Measurements from ENCODE around the gene CRY2.
"Not testable (repeated sequence)": the region's sequence is repeated elsewhere in the genome, so short reads cannot be mapped to it uniquely, and the experiment has no call there.

CRY2 gene

GRCh38 chr11:45811571-45812290 is 35.5 kb upstream of the CRY2 start:
- DNase-seq (ENCODE audit: low spot score): no peak

GRCh38 chr11:45812581-45813548 is 34.4 kb upstream of the CRY2 start:
- DNase-seq (ENCODE audit: low spot score): no peak

- DNase-seq (ENCODE audit: low spot score): peak; percentile 63
These were observed 31.5 kb upstream of the CRY2 start for GRCh38 chr11:45815747-45816146.

GRCh38 chr11:45816614-45817013 is 30.7 kb upstream of the CRY2 start:
- peak; percentile 84 for DNase-seq (ENCODE audit: low spot score)

- no peak for DNase-seq (ENCODE audit: low spot score)
These were observed 30.1 kb upstream of the CRY2 start for GRCh38 chr11:45817191-45817590.

GRCh38 chr11:45818961-45819605 is 28.2 kb upstream of the CRY2 start:
- DNase-seq (ENCODE audit: low spot score): no peak

- no peak for DNase-seq (ENCODE audit: low spot score)
These were observed 26.9 kb upstream of the CRY2 start for GRCh38 chr11:45820211-45820857.

GRCh38 chr11:45826492-45826891 is 20.8 kb upstream of the CRY2 start:
- not testable (repeated sequence) for DNase-seq (ENCODE audit: low spot score)

GRCh38 chr11:45827123-45827522 is 20.2 kb upstream of the CRY2 start:
- DNase-seq (ENCODE audit: low spot score): no peak

GRCh38 chr11:45828996-45829395 is 18.3 kb upstream of the CRY2 start:
- DNase-seq (ENCODE audit: low spot score): no peak

- no peak for DNase-seq (ENCODE audit: low spot score)
These were observed 16.7 kb upstream of the CRY2 start for GRCh38 chr11:45830596-45830995.

GRCh38 chr11:45832811-45833441 is 14.3 kb upstream of the CRY2 start:
- no peak for DNase-seq (ENCODE audit: low spot score)

GRCh38 chr11:45833761-45834160 is 13.5 kb upstream of the CRY2 start:
- DNase-seq (ENCODE audit: low spot score): no peak

GRCh38 chr11:45834298-45834756 is 12.9 kb upstream of the CRY2 start:
- no peak for DNase-seq (ENCODE audit: low spot score)

GRCh38 chr11:45839204-45839603 is 8.1 kb upstream of the CRY2 start:
- DNase-seq (ENCODE audit: low spot score): no peak

GRCh38 chr11:45840251-45840650 is 7.0 kb upstream of the CRY2 start:
- not testable (repeated sequence) for DNase-seq (ENCODE audit: low spot score)

GRCh38 chr11:45843158-45843924 is 3.9 kb upstream of the CRY2 start:
- DNase-seq (ENCODE audit: low spot score): peak; percentile 87

GRCh38 chr11:45844822-45845578 is 2.3 kb upstream of the CRY2 start:
- DNase-seq (ENCODE audit: low spot score): no peak

GRCh38 chr11:45846174-45846675 is 1.1 kb upstream of the CRY2 start:
- no peak for DNase-seq (ENCODE audit: low spot score)

- DNase-seq (ENCODE audit: low spot score): peak; percentile 46
These were observed 639 bp downstream of the CRY2 start for GRCh38 chr11:45847911-45848316.
